Transverse colon (tissue), 4 donors: Measurements from ENCODE around the gene DOCK3. TPM values are rescaled to one million over a fixed set of nuclear protein-coding genes. Genes with fewer than 3 reads are reported as not detected.

ENCODE experiments used
- DNase-seq: peaks from one replicate; pipeline ENCODE4 v3.0.0-alpha.2; 2019
- H3K27ac ChIP-seq, 4 donors: fragments of 200-600 bp; sonication (generic); 2 replicates each; pipeline ENCODE4 v1.5.1; 2016 to 2018; ENCODE audit warnings: inconsistent platforms in 4 of 4
- H3K27me3 ChIP-seq: fragments of 200-600 bp; sonication (generic); 2 replicates; pipeline ENCODE4 v1.5.1; 2017; ENCODE audit warnings: inconsistent platforms
- H3K36me3 ChIP-seq, 4 donors: fragments of 200-600 bp; sonication (generic); 2 replicates each; pipeline ENCODE4 v1.5.1; 2017 to 2019; ENCODE audit warnings: inconsistent platforms in 4 of 4
- H3K4me1 ChIP-seq, 4 donors: fragments of 200-600 bp; sonication (generic); 2 replicates each; pipeline ENCODE4 v1.5.1; 2017 to 2020; ENCODE audit warnings: inconsistent platforms in 4 of 4
- H3K4me3 ChIP-seq, 4 donors: fragments of 200-600 bp; sonication (generic); 1 replicate in 1 of 4; 2 replicates in 3 of 4; pipeline versions ENCODE4 v1.5.1 to v1.6.1; 2017 to 2019; ENCODE audit warnings: inconsistent platforms in 4 of 4
- H3K9me3 ChIP-seq, 2 donors: fragments of 200-600 bp; sonication (generic); 2 replicates each; pipeline ENCODE4 v1.5.1; 2017 to 2019; ENCODE audit warnings: inconsistent platforms in 2 of 2
- EP300 ChIP-seq: sonication (generic); formaldehyde crosslinking; IDR thresholded peaks from one replicate; pipeline ENCODE4 v1.6.1; 2017; ENCODE audit warnings: antibody characterized with exemption, low read depth
- POLR2A ChIP-seq: fragments of 450-650 bp; IDR thresholded peaks from one replicate; pipeline ENCODE4 v1.6.1; 2016; ENCODE audit warnings: antibody characterized with exemption, mild to moderate bottlenecking, moderate library complexity
- POLR2AphosphoS5 ChIP-seq, 3 donors: sonication (generic); formaldehyde crosslinking; IDR thresholded peaks; one replicate each; pipeline ENCODE4 v1.6.1; 2016; ENCODE audit warnings: antibody characterized with exemption in 3 of 3
- WGBS, 2 donors: methylation state at CpG; one replicate each; pipeline ENCODE4 v1.1.5; 2018; ENCODE audit warnings: low coverage in 1 of 2; 5-methylcytosine and 5-hydroxymethylcytosine counted together
- in situ Hi-C, 4 donors: fragments of 200-750 bp; cut with MboI; loops; one replicate each; pipeline versions ENCODE4 v1.15.0 to v1.15.1; 2017; ENCODE audit warnings: low sequenced_read_pairs in 3 of 4, low pct_ligation_motif_present in 1 of 4, low pct_unique_long_range_greater_than_20kb in 1 of 4
- intact Hi-C: fragments of 100-400 bp; cut with DNase I; formaldehyde crosslinking; loops from one replicate; pipeline ENCODE4 v1.15.1; 2023; ENCODE audit warnings: low total_unique reads
- total RNA-seq, 4 donors: library from RNA; depleted of rRNA; stranded (reverse); fragments of >200 nt; gene quantifications; one replicate each; pipeline ENCODE4 v1.1.0, GENCODE V29; 2016
- TF ChIP-seq, protein P1 (sequence below), 5 experiments: fragments of 200-600 bp in 3 of 5; fragments of 450-650 bp in 2 of 5; sonication (generic) in 3 of 5; IDR thresholded peaks; 1 replicate in 2 of 5; 2 replicates in 3 of 5; pipeline ENCODE4 v1.5.1; 2016 to 2017; ENCODE audit warnings: antibody characterized with exemption in 5 of 5, inconsistent platforms in 3 of 5, mild to moderate bottlenecking in 2 of 5, moderate library complexity in 1 of 5

DOCK3 gene
- total RNA-seq, 4 donors from 2014 or later: 0.41 to 0.75 (median 0.62) TPM

- TF ChIP-seq POLR2A: no peak
- intact Hi-C loops (no loop called here), in situ Hi-C loops (no loop called here)
- H3K27ac ChIP-seq: no peak overlapping the region
- no peaks in the 10 kb centered on the region for H3K36me3 ChIP-seq
- H3K9me3 ChIP-seq: no peaks in the 10 kb centered on the region
- no peaks in the 10 kb centered on the region for H3K4me1 ChIP-seq
- H3K4me3 ChIP-seq: no peak overlapping the region
- 51 to 55% methylated on average over 3 to 4 of the region's 4 CpGs for WGBS, 2 donors
- DNase-seq: no peak
- H3K27me3 ChIP-seq: no peaks in the 10 kb centered on the region
These were observed 33.9 kb downstream of the DOCK3 start for GRCh38 chr3:50708620-50709019.

DNA sequence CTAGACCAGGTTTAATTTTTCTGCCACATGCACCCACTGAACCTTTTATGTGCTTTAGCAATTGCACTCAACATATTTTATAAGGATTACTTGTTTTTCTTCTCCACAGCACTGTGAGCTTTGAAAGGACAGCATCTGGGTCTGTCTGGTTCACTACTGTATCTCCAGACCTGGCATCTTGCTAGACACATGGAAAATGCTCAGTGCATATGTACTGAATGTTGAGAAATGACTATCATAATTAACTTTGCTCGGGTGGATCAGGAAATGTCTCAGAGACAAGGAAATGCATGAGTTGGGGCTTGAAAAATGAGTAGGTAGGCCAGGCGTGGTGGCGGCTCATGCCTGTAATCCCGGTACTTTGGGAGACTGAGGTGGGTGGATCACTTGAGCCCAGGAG lies 40.2 kb downstream of the DOCK3 start:
- intact Hi-C loops (no loop called here), in situ Hi-C loops (no loop called here)
- Histone ChIP-seq H3K4me1 (no peaks in the 10 kb centered on the region), H3K4me3 (no peak overlapping the region), H3K9me3 (no peaks in the 10 kb centered on the region), H3K36me3 (no peaks in the 10 kb centered on the region), H3K27ac (no peak overlapping the region), H3K27me3 (no peaks in the 10 kb centered on the region)
- no peak for DNase-seq
- WGBS, 2 donors: 58 to 70% methylated on average over 2 to 4 of the region's 4 CpGs
- TF ChIP-seq, protein P1, sequence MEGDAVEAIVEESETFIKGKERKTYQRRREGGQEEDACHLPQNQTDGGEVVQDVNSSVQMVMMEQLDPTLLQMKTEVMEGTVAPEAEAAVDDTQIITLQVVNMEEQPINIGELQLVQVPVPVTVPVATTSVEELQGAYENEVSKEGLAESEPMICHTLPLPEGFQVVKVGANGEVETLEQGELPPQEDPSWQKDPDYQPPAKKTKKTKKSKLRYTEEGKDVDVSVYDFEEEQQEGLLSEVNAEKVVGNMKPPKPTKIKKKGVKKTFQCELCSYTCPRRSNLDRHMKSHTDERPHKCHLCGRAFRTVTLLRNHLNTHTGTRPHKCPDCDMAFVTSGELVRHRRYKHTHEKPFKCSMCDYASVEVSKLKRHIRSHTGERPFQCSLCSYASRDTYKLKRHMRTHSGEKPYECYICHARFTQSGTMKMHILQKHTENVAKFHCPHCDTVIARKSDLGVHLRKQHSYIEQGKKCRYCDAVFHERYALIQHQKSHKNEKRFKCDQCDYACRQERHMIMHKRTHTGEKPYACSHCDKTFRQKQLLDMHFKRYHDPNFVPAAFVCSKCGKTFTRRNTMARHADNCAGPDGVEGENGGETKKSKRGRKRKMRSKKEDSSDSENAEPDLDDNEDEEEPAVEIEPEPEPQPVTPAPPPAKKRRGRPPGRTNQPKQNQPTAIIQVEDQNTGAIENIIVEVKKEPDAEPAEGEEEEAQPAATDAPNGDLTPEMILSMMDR (IDR thresholded peaks at IDR 0.05): no peak
- TF ChIP-seq POLR2A: no peak
- no peak for TF ChIP-seq EP300
- no peak for TF ChIP-seq POLR2AphosphoS5 (IDR thresholded peaks at IDR 0.05)

DNA sequence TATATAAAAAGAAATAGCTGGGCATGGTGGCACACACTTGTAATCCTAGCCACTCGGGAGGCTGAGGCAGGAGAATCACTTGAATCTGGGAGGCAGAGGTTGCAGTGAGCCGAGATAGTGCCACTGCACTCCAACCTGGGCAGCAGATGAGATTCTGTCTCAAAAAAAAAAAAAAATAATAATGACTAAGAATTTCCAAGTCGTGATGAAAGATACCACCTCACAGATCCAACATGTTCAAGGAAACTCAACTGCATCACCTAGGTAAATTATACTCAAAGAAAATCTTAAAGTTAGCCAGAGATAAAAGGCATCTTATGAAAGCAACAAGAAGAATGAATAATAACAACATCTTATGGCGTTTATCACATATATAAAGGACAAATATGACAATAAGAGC lies 50.1 kb downstream of the DOCK3 start:
- Histone ChIP-seq H3K36me3 (no peaks in the 10 kb centered on the region), H3K9me3 (no peaks in the 10 kb centered on the region), H3K27me3 (peaks cover 10% of the 10 kb centered on the region), H3K4me1 (no peaks in the 10 kb centered on the region), H3K4me3 (no peak overlapping the region), H3K27ac (no peak overlapping the region)
- intact Hi-C loops: no loop called here
- DNase-seq: no peak
- TF ChIP-seq POLR2A (no peak), POLR2AphosphoS5 (IDR thresholded peaks at IDR 0.05) (no peak), EP300 (no peak)
- TF ChIP-seq, protein P1 (IDR thresholded peaks at IDR 0.05): no peak
- in situ Hi-C loops: no loop called here
- 70 to 91% methylated on average over 2 to 4 of the region's 4 CpGs for WGBS, 2 donors

GRCh38 chr3:50734985-50735384 lies 60.3 kb downstream of the DOCK3 start:
- intact Hi-C loops (no loop called here), in situ Hi-C loops (no loop called here)
- no peak overlapping the region for H3K27ac ChIP-seq
- 36 to 75% methylated on average over 1 of the region's 1 CpG for WGBS, 2 donors
- no peaks in the 10 kb centered on the region for H3K36me3 ChIP-seq
- no peak for DNase-seq
- TF ChIP-seq EP300: no peak
- TF ChIP-seq POLR2A: no peak
- no peak for TF ChIP-seq POLR2AphosphoS5 (IDR thresholded peaks at IDR 0.05)
- TF ChIP-seq, protein P1 (IDR thresholded peaks at IDR 0.05): no peak
- H3K4me3 ChIP-seq: no peak overlapping the region
- H3K4me1 ChIP-seq: no peaks in the 10 kb centered on the region
- no peaks in the 10 kb centered on the region for H3K27me3 ChIP-seq
- H3K9me3 ChIP-seq: peaks cover 0 to 12% of the 10 kb centered on the region in 2 donors

GRCh38 chr3:50737193-50737905 lies 62.6 kb downstream of the DOCK3 start:
- Histone ChIP-seq H3K4me1 (no peaks in the 10 kb centered on the region), H3K27ac (no peak overlapping the region), H3K27me3 (no peaks in the 10 kb centered on the region), H3K4me3 (no peak overlapping the region), H3K36me3 (no peaks in the 10 kb centered on the region), H3K9me3 (peaks cover 0 to 12% of the 10 kb centered on the region in 2 donors)
- in situ Hi-C loops (no loop called here), intact Hi-C loops (no loop called here)
- TF ChIP-seq POLR2AphosphoS5 (IDR thresholded peaks at IDR 0.05): no peak
- TF ChIP-seq EP300: no peak
- TF ChIP-seq, protein P1 (IDR thresholded peaks at IDR 0.05): no peak
- TF ChIP-seq POLR2A: no peak
- DNase-seq: no peak
- WGBS, 2 donors: 90 to 92% methylated on average over 1 of the region's 1 CpG
